Skeletal muscle tissue (tissue), 4 donors: ENCODE data around the gene RRAGD. TPM values are rescaled to one million over a fixed set of nuclear protein-coding genes. Genes with fewer than 3 reads are reported as not detected.
A peak's percentile ranks its signal among the peaks of the same experiment; 100 is the strongest.

ENCODE experiments used
- H3K27ac ChIP-seq: one replicate; pipeline ENCODE4 v1.7.0; 2013; ENCODE audit warnings: mild to moderate bottlenecking, low read depth, low read length, inconsistent platforms
- H3K27me3 ChIP-seq, 3 donors: one replicate each; pipeline ENCODE4 v1.7.0; 2013; ENCODE audit warnings: low read length in 3 of 3; ENCODE audit not compliant: control insufficient read depth in 3 of 3, insufficient read depth in 3 of 3
- H3K36me3 ChIP-seq, 3 donors: one replicate each; pipeline ENCODE4 v1.7.0; 2013; ENCODE audit warnings: low read length in 3 of 3; ENCODE audit not compliant: control insufficient read depth in 3 of 3, insufficient read depth in 3 of 3
- H3K4me1 ChIP-seq, 3 donors: one replicate each; pipeline ENCODE4 v1.7.0; 2013; ENCODE audit warnings: low read length in 3 of 3, mild to moderate bottlenecking in 3 of 3; ENCODE audit not compliant: control insufficient read depth in 3 of 3, insufficient read depth in 3 of 3
- H3K4me3 ChIP-seq, 3 donors: one replicate each; pipeline ENCODE4 v1.7.0; 2013; ENCODE audit warnings: low read length in 3 of 3
- H3K9ac ChIP-seq, 3 donors: one replicate each; pipeline ENCODE4 v1.7.0; 2013; ENCODE audit warnings: low read length in 3 of 3, mild to moderate bottlenecking in 3 of 3, moderate library complexity in 2 of 3, low read depth in 1 of 3
- H3K9me3 ChIP-seq, 3 donors: one replicate each; pipeline ENCODE4 v1.7.0; 2013; ENCODE audit warnings: low read length in 3 of 3; ENCODE audit not compliant: control insufficient read depth in 3 of 3
- total RNA-seq: library from RNA; depleted of rRNA; stranded (reverse); fragments of >200 nt; gene quantifications from one replicate; pipeline ENCODE4 v1.2.3, GENCODE V29; 2014
- donor health status: Osteomylitis.

RRAGD gene
- total RNA-seq, 1 donor from 2014 or later, result 65.8 TPM

DNA sequence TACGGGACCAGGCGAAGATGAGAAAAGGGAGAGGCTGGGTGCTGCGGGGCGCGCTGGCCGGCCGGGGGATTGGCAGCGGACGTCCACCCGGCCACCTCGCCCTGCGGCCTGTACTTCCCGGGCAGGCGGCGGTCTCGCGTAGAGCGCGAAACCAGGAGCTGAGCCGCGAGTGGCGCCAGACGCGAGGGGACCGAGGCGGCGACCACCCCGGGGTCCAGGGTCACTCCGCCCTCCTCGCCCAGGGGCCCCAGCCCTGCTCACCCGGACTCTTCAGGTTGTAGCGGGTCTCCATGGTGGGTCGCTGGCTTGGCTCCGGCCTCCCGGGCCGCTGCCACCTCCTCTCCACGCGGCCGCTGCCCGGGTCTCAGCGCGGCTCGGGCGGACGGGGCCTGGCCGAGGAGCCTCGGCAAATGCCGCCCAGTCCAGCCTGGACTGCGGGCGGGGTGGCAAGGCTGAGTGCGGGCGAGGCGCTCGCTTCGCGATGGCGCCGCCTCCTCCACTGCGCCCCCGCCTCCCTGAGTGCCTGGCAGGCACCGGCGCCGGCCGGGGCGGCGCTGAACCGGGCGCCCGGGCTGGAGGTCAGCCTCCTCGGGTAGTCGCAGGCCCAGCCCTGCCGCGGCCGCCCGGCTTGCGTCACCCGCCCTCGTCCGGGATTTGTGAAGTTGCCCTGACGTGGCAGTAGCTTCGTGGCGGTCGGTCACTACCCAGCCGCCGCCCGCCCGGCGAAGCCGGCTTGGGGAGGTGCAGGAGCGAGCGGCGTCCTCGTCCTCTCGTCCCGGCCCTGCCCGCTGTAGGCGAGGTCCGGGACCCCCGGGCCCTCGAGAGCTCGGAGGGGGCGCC, 59.6 kb downstream of the RRAGD start, which contains the start of gene UBE2J1:
Gene UBE2J1 (minus strand): TSS at position 445 of the 840 bp plus-strand sequence. CDS start 153 bp downstream, at position 292.
- Histone ChIP-seq H3K9me3 (no peaks in the 10 kb centered on the region), H3K9ac (peak within 1 kb of the TSS; percentile 89 to 99 (median 99)), H3K4me1 (peaks cover 21 to 31% (median 29%) of the 10 kb centered on the region in 3 donors), H3K27ac (peak within 1 kb of the TSS; percentile 97), H3K36me3 (no peaks in the 10 kb centered on the region), H3K27me3 (no peaks in the 10 kb centered on the region), H3K4me3 (peak within 1 kb of the TSS; percentile 78 to 94 (median 94))

GRCh38 chr6:89351671-89352277, 60.3 kb downstream of the RRAGD start:
- Histone ChIP-seq H3K27ac (peak overlapping the region; percentile 97), H3K4me1 (peaks cover 21 to 31% (median 29%) of the 10 kb centered on the region in 3 donors), H3K27me3 (no peaks in the 10 kb centered on the region), H3K9ac (peak overlapping the region; percentile 89 to 99 (median 99)), H3K9me3 (no peaks in the 10 kb centered on the region), H3K36me3 (no peaks in the 10 kb centered on the region), H3K4me3 (peak overlapping the region; percentile 78 to 94 (median 94))

GRCh38 chr6:89350281-89350966, 61.6 kb downstream of the RRAGD start:
- Histone ChIP-seq H3K27me3 (no peaks in the 10 kb centered on the region), H3K27ac (peak overlapping the region; percentile 97), H3K36me3 (no peaks in the 10 kb centered on the region), H3K4me3 (peak overlapping the region; percentile 30 to 63 (median 37)), H3K9ac (peak overlapping the region in 2 of 3 donors; percentile 17 to 70), H3K4me1 (peaks cover 23 to 31% (median 29%) of the 10 kb centered on the region in 3 donors), H3K9me3 (no peaks in the 10 kb centered on the region)

DNA sequence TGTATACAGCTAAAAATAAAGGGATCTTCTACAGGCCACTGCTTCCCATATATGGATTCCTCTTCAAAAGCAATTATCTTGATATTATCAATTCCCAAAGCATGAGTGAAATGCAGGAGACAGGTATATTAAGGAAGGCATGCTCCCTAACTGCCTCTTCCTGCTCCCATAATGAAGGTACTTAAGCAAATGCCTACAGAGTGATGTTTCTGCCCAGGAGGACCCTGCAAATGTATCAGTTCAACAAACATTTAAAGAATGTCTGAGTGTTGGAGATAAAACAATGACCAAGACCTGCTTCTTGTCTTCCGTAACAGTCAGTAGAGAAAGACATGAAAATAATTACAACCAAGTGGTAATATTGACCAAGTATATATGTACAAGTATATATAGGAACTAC, 63.7 kb downstream of the RRAGD start:
- peak overlapping the region; percentile 14 for H3K27ac ChIP-seq
- H3K4me3 ChIP-seq, result peak overlapping the region in 1 of 3 donors; percentile 0
- no peak overlapping the region for H3K9ac ChIP-seq
- peaks cover 23 to 33% (median 31%) of the 10 kb centered on the region in 3 donors for H3K4me1 ChIP-seq
- no peaks in the 10 kb centered on the region for H3K9me3 ChIP-seq
- H3K27me3 ChIP-seq, result no peaks in the 10 kb centered on the region
- no peaks in the 10 kb centered on the region for H3K36me3 ChIP-seq

- H3K4me3 ChIP-seq, result peak overlapping the region in 1 of 3 donors; percentile 0
- no peaks in the 10 kb centered on the region for H3K27me3 ChIP-seq
- H3K9me3 ChIP-seq, result no peaks in the 10 kb centered on the region
- H3K27ac ChIP-seq, result peak overlapping the region; percentile 14
- no peak overlapping the region for H3K9ac ChIP-seq
- peaks cover 23 to 33% (median 31%) of the 10 kb centered on the region in 3 donors for H3K4me1 ChIP-seq
- no peaks in the 10 kb centered on the region for H3K36me3 ChIP-seq
These were observed 64.2 kb downstream of the RRAGD start for GRCh38 chr6:89347825-89348224.

- peaks cover under 1 to 7% (median 6%) of the 10 kb centered on the region in 3 donors for H3K36me3 ChIP-seq
- no peaks in the 10 kb centered on the region for H3K9me3 ChIP-seq
- peaks cover 23 to 33% (median 29%) of the 10 kb centered on the region in 3 donors for H3K4me1 ChIP-seq
- no peak overlapping the region for H3K4me3 ChIP-seq
- H3K9ac ChIP-seq, result no peak overlapping the region
- H3K27me3 ChIP-seq, result no peaks in the 10 kb centered on the region
- H3K27ac ChIP-seq, result no peak overlapping the region
These were observed 65.6 kb downstream of the RRAGD start for GRCh38 chr6:89346433-89346832.

- Histone ChIP-seq H3K9me3 (no peaks in the 10 kb centered on the region), H3K9ac (no peak overlapping the region), H3K27ac (no peak overlapping the region), H3K4me1 (no peaks in the 10 kb centered on the region), H3K36me3 (peaks cover 9 to 34% (median 26%) of the 10 kb centered on the region in 3 donors), H3K27me3 (no peaks in the 10 kb centered on the region), H3K4me3 (no peak overlapping the region)
These were observed 72.5 kb downstream of the RRAGD start for GRCh38 chr6:89339565-89339964.

DNA sequence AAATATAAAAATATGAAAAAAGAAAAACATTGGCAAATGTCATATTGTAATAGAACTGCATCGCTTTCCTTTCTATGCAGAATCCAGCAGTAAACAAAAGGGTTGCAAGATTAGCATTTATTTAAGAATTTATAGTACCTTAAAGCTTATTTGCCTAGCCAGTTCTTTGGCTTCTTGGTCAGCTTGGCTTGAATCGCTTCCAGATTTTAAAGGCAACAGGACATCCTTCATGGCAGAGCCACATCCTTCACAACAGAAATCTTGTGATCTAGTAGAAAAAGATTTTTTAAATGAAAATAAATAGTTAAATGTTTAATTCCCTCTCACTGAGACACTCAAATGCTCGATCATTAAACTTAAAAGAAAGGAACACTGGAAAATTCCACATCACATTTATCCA, 76.9 kb downstream of the RRAGD start:
- Histone ChIP-seq H3K9ac (no peak overlapping the region), H3K9me3 (no peaks in the 10 kb centered on the region), H3K27me3 (no peaks in the 10 kb centered on the region), H3K4me3 (no peak overlapping the region), H3K27ac (no peak overlapping the region), H3K4me1 (no peaks in the 10 kb centered on the region), H3K36me3 (peaks cover 9 to 33% (median 32%) of the 10 kb centered on the region in 3 donors)

GRCh38 chr6:89330910-89331309, 81.2 kb downstream of the RRAGD start:
- Histone ChIP-seq H3K9me3 (no peaks in the 10 kb centered on the region), H3K4me1 (no peaks in the 10 kb centered on the region), H3K27ac (no peak overlapping the region), H3K4me3 (no peak overlapping the region), H3K9ac (no peak overlapping the region), H3K27me3 (no peaks in the 10 kb centered on the region), H3K36me3 (peaks cover 14 to 46% (median 39%) of the 10 kb centered on the region in 3 donors)
